Activated CD4-positive, alpha-beta T cell treated with anti-CD3 and anti-CD28 coated beads for 4 hours (primary cell): Measurements from ENCODE around the gene DENND5A.
"Not testable (repeated sequence)": the region's sequence is repeated elsewhere in the genome, so short reads cannot be mapped to it uniquely, and the experiment has no call there.

Experiments
- DNase-seq, 2 donors: peaks; one replicate each; pipeline ENCODE4 v3.0.0-alpha.2; 2020

Gene DENND5A

GRCh38 chr11:9133956-9134355, 131.2 kb downstream of the DENND5A start:
- no peak for DNase-seq

- DNase-seq, result no peak
These were observed 132.8 kb downstream of the DENND5A start for GRCh38 chr11:9132203-9132878.

GRCh38 chr11:9130297-9130696, 134.9 kb downstream of the DENND5A start:
- DNase-seq, result no peak

GRCh38 chr11:9126636-9127035, 138.5 kb downstream of the DENND5A start:
- no peak for DNase-seq

GRCh38 chr11:9125185-9125886, 139.8 kb downstream of the DENND5A start:
- DNase-seq, result no peak

- no peak for DNase-seq
These were observed 141.4 kb downstream of the DENND5A start for GRCh38 chr11:9123595-9124304.

GRCh38 chr11:9121469-9121796, 143.7 kb downstream of the DENND5A start:
- DNase-seq, result no peak

- DNase-seq, result no peak
These were observed 144.3 kb downstream of the DENND5A start for GRCh38 chr11:9120664-9121468.

- DNase-seq, result no peak
These were observed 146.9 kb downstream of the DENND5A start for GRCh38 chr11:9118277-9118676.

GRCh38 chr11:9112075-9112474, 153.1 kb downstream of the DENND5A start:
- DNase-seq, result no peak

GRCh38 chr11:9109858-9110731, 155.1 kb downstream of the DENND5A start:
- DNase-seq, result no peak

- no peak for DNase-seq
These were observed 160.6 kb downstream of the DENND5A start for GRCh38 chr11:9104580-9104979.

GRCh38 chr11:9103542-9104276, 161.4 kb downstream of the DENND5A start:
- no peak for DNase-seq

GRCh38 chr11:9099617-9100016, 165.5 kb downstream of the DENND5A start:
- no peak for DNase-seq

- DNase-seq, result not testable (repeated sequence)
These were observed 166.7 kb downstream of the DENND5A start for GRCh38 chr11:9098455-9098854.

- DNase-seq, result not testable (repeated sequence)
These were observed 167.8 kb downstream of the DENND5A start for GRCh38 chr11:9097186-9097943.

GRCh38 chr11:9096427-9096826, 168.7 kb downstream of the DENND5A start:
- DNase-seq, result no peak

- no peak for DNase-seq
These were observed 169.7 kb downstream of the DENND5A start for GRCh38 chr11:9095421-9095820.

GRCh38 chr11:9094420-9094819, 170.7 kb downstream of the DENND5A start:
- no peak for DNase-seq
